ENCODE data around the gene SDF2L1.

GRCh38 chr22:21603973-21604372, 38.1 kb upstream of the SDF2L1 start:
- TF ChIP-seq FOXM1 (IDR thresholded peaks at IDR 0.05; ENCODE audit: borderline replicate concordance), result no peak
- no peak for TF ChIP-seq BHLHE40 (IDR thresholded peaks at IDR 0.05; ENCODE audit: borderline replicate concordance)
- TF ChIP-seq L3MBTL2 (conservative IDR thresholded peaks at IDR 0.05), result no peak
